GM23338 (cell line): ENCODE results near the gene IL1RAPL2. TPM values are rescaled to one million over a fixed set of nuclear protein-coding genes. Genes with fewer than 3 reads are reported as not detected.

Source experiments
- ATAC-seq: fragments of 200-7000 bp; cut with Tn5 transposase; 3 replicates; pipeline ENCODE4 v1.9.1; 2020
- DNase-seq: peaks from one replicate; pipeline ENCODE4 v3.0.0-alpha.2; 2015; ENCODE audit warnings: low spot score
- H2AFZ ChIP-seq: fragments of 200-600 bp; sonication (generic); 2 replicates; pipeline ENCODE4 v1.8.0; 2016; ENCODE audit warnings: antibody characterized with exemption, mild to moderate bottlenecking, moderate library complexity
- H3F3A ChIP-seq: fragments of 200-600 bp; sonication (generic); replicated peaks from 2 replicates; pipeline ENCODE4 v1.8.0; 2017; ENCODE audit warnings: antibody characterized with exemption, mixed run types, low read depth
- H3K27ac ChIP-seq: fragments of 200-600 bp; sonication (generic); 2 replicates; pipeline ENCODE4 v1.6.1; 2016; ENCODE audit warnings: low read depth
- H3K27me3 ChIP-seq: fragments of 200-600 bp; sonication (generic); 2 replicates; pipeline ENCODE4 v1.8.0; 2016; ENCODE audit warnings: mild to moderate bottlenecking, mixed run types, moderate library complexity; ENCODE audit not compliant: insufficient read depth
- H3K36me3 ChIP-seq: fragments of 200-600 bp; sonication (generic); 2 replicates; pipeline ENCODE4 v1.8.0; 2016; ENCODE audit warnings: mild to moderate bottlenecking; ENCODE audit not compliant: insufficient read depth
- H3K4me1 ChIP-seq: fragments of 200-600 bp; sonication (generic); 2 replicates; pipeline ENCODE4 v1.8.0; 2016; ENCODE audit warnings: mild to moderate bottlenecking, moderate library complexity; ENCODE audit not compliant: insufficient read depth
- H3K4me2 ChIP-seq: fragments of 200-600 bp; sonication (generic); 2 replicates; pipeline ENCODE4 v1.7.1; 2017; ENCODE audit warnings: mixed run types
- H3K4me3 ChIP-seq: fragments of 200-600 bp; sonication (generic); 2 replicates; pipeline ENCODE4 v1.6.1; 2016; ENCODE audit warnings: mixed run types
- H3K79me2 ChIP-seq: fragments of 200-600 bp; sonication (generic); replicated peaks from 2 replicates; pipeline ENCODE4 v1.8.0; 2017; ENCODE audit warnings: mild to moderate bottlenecking; ENCODE audit not compliant: insufficient read depth
- H3K9me2 ChIP-seq: fragments of 200-600 bp; sonication (generic); 2 replicates; pipeline ENCODE4 v1.8.0; 2017; ENCODE audit not compliant: insufficient read depth
- H4K20me1 ChIP-seq: fragments of 200-600 bp; sonication (generic); replicated peaks from 2 replicates; pipeline ENCODE4 v1.8.0; 2017; ENCODE audit warnings: mild to moderate bottlenecking; ENCODE audit not compliant: insufficient read depth
- H3K27ac Mint-ChIP-seq: 2 replicates; pipeline ENCODE4 v1.8.0; 2020; ENCODE audit warnings: inconsistent platforms, mild to moderate bottlenecking, moderate library complexity, mixed read lengths
- H3K27me3 Mint-ChIP-seq: 3 replicates; pipeline ENCODE4 v1.8.0; 2022; ENCODE audit warnings: low read depth, mild to moderate bottlenecking, moderate library complexity, mixed read lengths, inconsistent platforms; ENCODE audit not compliant: insufficient read depth, poor library complexity
- H3K36me3 Mint-ChIP-seq: 3 replicates; pipeline ENCODE4 v1.8.0; 2021; ENCODE audit warnings: low read depth, mild to moderate bottlenecking, inconsistent platforms, moderate library complexity, mixed read lengths
- H3K4me1 Mint-ChIP-seq: 3 replicates; pipeline ENCODE4 v1.8.0; 2020; ENCODE audit warnings: mild to moderate bottlenecking, inconsistent platforms, mixed read lengths
- H3K4me3 Mint-ChIP-seq: 3 replicates; pipeline ENCODE4 v1.8.0; 2021; ENCODE audit warnings: moderate library complexity, mild to moderate bottlenecking, inconsistent platforms, mixed read lengths
- H3K9me3 Mint-ChIP-seq: 3 replicates; pipeline ENCODE4 v1.8.0; 2020; ENCODE audit warnings: moderate library complexity, mild to moderate bottlenecking, inconsistent platforms, mixed read lengths
- NANOG ChIP-seq: IDR thresholded peaks from 2 replicates; pipeline ENCODE4 v1.6.1; 2016; ENCODE audit warnings: antibody characterized with exemption, borderline replicate concordance
- POLR2AphosphoS5 ChIP-seq: IDR thresholded peaks from 2 replicates; pipeline ENCODE4 v1.6.1; 2016; ENCODE audit warnings: antibody characterized with exemption, low read depth
- STAT1 ChIP-seq: IDR thresholded peaks from one replicate; pipeline ENCODE4 v1.6.1; 2016; ENCODE audit warnings: antibody characterized with exemption; ENCODE audit not compliant: unreplicated experiment
- ZNF114 ChIP-seq: fragments of 250-450 bp; sonication (Bioruptor Pico); IDR thresholded peaks from 2 replicates; pipeline ENCODE4 v1.5.0; 2020; ENCODE audit warnings: mild to moderate bottlenecking, moderate library complexity
- ZNF331 ChIP-seq: fragments of 250-450 bp; sonication (Bioruptor Pico); IDR thresholded peaks from 2 replicates; pipeline ENCODE4 v1.5.0; 2020; ENCODE audit warnings: low read depth, mild to moderate bottlenecking, moderate library complexity
- polyA plus RNA-seq: library from polyadenylated mRNA; unstranded; fragments of >200 nt; fragmentation: Nextera tagmentation; extraction: Ambion mirVana; gene quantifications from 2 replicates; pipeline ENCODE4 v1.2.1, GENCODE V29; 2016
- total RNA-seq: library from RNA; depleted of rRNA; stranded (reverse); fragments of >200 nt; shearing (Covaris generic); gene quantifications from 2 replicates; pipeline ENCODE4 v1.2.3, GENCODE V29; 2014
- TF ChIP-seq, protein P1 (sequence below): IDR thresholded peaks from one replicate; pipeline ENCODE4 v1.6.1; 2018; ENCODE audit warnings: antibody characterized with exemption; ENCODE audit not compliant: unreplicated experiment

The IL1RAPL2 gene
- total and polyA plus RNA-seq, 2 experiments from 2014 or later, result 0.80 to 0.94 TPM

DNA sequence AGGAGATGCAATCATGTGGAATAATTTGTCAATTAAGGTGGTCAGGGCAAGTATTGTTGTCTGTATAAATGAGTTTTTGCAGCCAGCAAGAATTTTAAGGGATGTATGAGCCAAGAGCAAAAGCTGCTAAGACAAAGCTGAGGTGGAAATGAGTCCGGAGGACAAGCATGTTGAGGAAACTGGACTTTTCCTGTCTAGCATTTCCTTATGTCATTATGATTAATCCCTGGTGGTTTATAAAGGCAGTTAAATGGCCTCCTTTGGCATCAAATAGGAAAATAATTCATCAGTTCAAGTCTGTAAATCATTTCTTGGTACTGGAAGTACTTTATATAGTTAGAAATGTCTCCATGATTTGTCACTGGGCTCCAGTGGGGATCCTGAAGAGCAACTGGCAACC, 716.1 kb downstream of the IL1RAPL2 start:
- Histone ChIP-seq H3K4me3 (no peak overlapping the region), H3K79me2 (no peaks in the 10 kb centered on the region), H2AFZ (no peak overlapping the region), H3K4me2 (no peak overlapping the region), H3K27ac (no peak overlapping the region), H3K9me2 (no peaks in the 10 kb centered on the region), H4K20me1 (no peaks in the 10 kb centered on the region), H3K27me3 (no peaks in the 10 kb centered on the region), H3K4me1 (no peaks in the 10 kb centered on the region), H3F3A (no peaks in the 10 kb centered on the region), H3K36me3 (no peaks in the 10 kb centered on the region)
- Mint-ChIP-seq H3K27ac (no peak overlapping the region), H3K4me3 (no peak overlapping the region), H3K4me1 (peaks cover 7% of the 10 kb centered on the region; the same call in 2 of the 3 replicates), H3K9me3 (no peaks in the 10 kb centered on the region), H3K27me3 (peaks cover 1% of the 10 kb centered on the region), H3K36me3 (no peaks in the 10 kb centered on the region)
- TF ChIP-seq ZNF114 (CRISPR knock-in tag) (no peak), STAT1 (no peak)
- ATAC-seq, result no peak
- DNase-seq, result no peak

DNA sequence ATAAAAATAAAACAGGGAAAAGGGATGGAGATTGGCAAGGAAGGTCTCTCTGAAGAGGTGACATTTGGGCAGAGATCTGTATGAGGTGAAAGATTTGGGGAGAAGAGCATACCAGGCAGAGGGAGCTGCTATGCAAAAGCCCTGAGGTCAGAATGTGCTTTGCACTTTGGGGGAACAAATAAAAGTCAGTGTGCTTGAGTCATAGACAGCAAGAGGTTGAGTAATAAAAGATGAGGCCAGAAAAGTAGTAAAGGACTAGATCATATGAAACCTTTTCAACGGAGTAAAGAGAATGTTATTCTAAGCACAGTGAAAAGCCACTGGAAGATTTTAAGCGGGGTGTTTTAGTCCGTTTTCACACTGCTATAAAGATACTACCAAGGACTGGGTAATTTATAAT, 731.0 kb downstream of the IL1RAPL2 start:
- Histone ChIP-seq H2AFZ (no peak overlapping the region), H3K36me3 (no peaks in the 10 kb centered on the region), H3K4me3 (no peak overlapping the region), H4K20me1 (no peaks in the 10 kb centered on the region), H3K27ac (no peak overlapping the region), H3F3A (no peaks in the 10 kb centered on the region), H3K9me2 (no peaks in the 10 kb centered on the region), H3K27me3 (no peaks in the 10 kb centered on the region), H3K4me2 (no peak overlapping the region), H3K4me1 (peaks cover 17% of the 10 kb centered on the region), H3K79me2 (no peaks in the 10 kb centered on the region)
- DNase-seq, result no peak
- Mint-ChIP-seq H3K4me3 (no peak overlapping the region), H3K9me3 (peaks cover 3% of the 10 kb centered on the region; the same call in 1 of the 3 replicates), H3K4me1 (peaks cover 25% of the 10 kb centered on the region), H3K27ac (peak overlapping the region; percentile 20; the same call in 1 of the 2 replicates), H3K27me3 (no peaks in the 10 kb centered on the region), H3K36me3 (no peaks in the 10 kb centered on the region; the same call in 1 of the 3 replicates)
- no peak for TF ChIP-seq ZNF114 (CRISPR knock-in tag)
- no peak for TF ChIP-seq POLR2AphosphoS5
- TF ChIP-seq ZNF331 (CRISPR knock-in tag), result no peak
- no peak for ATAC-seq

- peaks cover 25% of the 10 kb centered on the region for H3K4me1 Mint-ChIP-seq
- H3K79me2 ChIP-seq, result no peaks in the 10 kb centered on the region
- peak overlapping the region; percentile 68 for H3K27ac ChIP-seq
- no peak overlapping the region for H2AFZ ChIP-seq
- DNase-seq (peak; percentile 49), ATAC-seq (peak; percentile 76)
- no peaks in the 10 kb centered on the region for H4K20me1 ChIP-seq
- H3K27me3 ChIP-seq, result no peaks in the 10 kb centered on the region
- no peak for TF ChIP-seq NANOG
- TF ChIP-seq, protein P1, sequence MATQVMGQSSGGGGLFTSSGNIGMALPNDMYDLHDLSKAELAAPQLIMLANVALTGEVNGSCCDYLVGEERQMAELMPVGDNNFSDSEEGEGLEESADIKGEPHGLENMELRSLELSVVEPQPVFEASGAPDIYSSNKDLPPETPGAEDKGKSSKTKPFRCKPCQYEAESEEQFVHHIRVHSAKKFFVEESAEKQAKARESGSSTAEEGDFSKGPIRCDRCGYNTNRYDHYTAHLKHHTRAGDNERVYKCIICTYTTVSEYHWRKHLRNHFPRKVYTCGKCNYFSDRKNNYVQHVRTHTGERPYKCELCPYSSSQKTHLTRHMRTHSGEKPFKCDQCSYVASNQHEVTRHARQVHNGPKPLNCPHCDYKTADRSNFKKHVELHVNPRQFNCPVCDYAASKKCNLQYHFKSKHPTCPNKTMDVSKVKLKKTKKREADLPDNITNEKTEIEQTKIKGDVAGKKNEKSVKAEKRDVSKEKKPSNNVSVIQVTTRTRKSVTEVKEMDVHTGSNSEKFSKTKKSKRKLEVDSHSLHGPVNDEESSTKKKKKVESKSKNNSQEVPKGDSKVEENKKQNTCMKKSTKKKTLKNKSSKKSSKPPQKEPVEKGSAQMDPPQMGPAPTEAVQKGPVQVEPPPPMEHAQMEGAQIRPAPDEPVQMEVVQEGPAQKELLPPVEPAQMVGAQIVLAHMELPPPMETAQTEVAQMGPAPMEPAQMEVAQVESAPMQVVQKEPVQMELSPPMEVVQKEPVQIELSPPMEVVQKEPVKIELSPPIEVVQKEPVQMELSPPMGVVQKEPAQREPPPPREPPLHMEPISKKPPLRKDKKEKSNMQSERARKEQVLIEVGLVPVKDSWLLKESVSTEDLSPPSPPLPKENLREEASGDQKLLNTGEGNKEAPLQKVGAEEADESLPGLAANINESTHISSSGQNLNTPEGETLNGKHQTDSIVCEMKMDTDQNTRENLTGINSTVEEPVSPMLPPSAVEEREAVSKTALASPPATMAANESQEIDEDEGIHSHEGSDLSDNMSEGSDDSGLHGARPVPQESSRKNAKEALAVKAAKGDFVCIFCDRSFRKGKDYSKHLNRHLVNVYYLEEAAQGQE, result no peak
- TF ChIP-seq POLR2AphosphoS5, result no peak
- no peak for TF ChIP-seq ZNF331 (CRISPR knock-in tag)
- no peaks in the 10 kb centered on the region for H3K36me3 ChIP-seq
- peaks cover 7% of the 10 kb centered on the region; the same call in 2 of the 3 replicates for H3K9me3 Mint-ChIP-seq
- H3K27ac Mint-ChIP-seq, result no peak overlapping the region
- H3K4me3 ChIP-seq, result no peak overlapping the region
- H3K27me3 Mint-ChIP-seq, result no peaks in the 10 kb centered on the region
- no peaks in the 10 kb centered on the region; the same call in 1 of the 3 replicates for H3K36me3 Mint-ChIP-seq
- no peaks in the 10 kb centered on the region for H3K9me2 ChIP-seq
- no peaks in the 10 kb centered on the region for H3F3A ChIP-seq
- peaks cover 17% of the 10 kb centered on the region for H3K4me1 ChIP-seq
- no peak overlapping the region for H3K4me2 ChIP-seq
- H3K4me3 Mint-ChIP-seq, result no peak overlapping the region
These were observed 733.3 kb downstream of the IL1RAPL2 start for GRCh38 chrX:105299286-105299685.
